Thyroid gland (tissue), 4 donors: ENCODE measurements around the gene PATJ. TPM values are rescaled to one million over a fixed set of nuclear protein-coding genes. Genes with fewer than 3 reads are reported as not detected.

Experiments
- DNase-seq, 2 donors: peaks; one replicate each; pipeline ENCODE4 v3.0.0-alpha.2; 2019
- H3K27ac ChIP-seq, 3 donors: fragments of 200-600 bp; sonication (generic); 1 replicate in 2 of 3; 2 replicates in 1 of 3; pipeline ENCODE4 v1.5.1; 2016 to 2019; ENCODE audit warnings: mild to moderate bottlenecking in 1 of 3, moderate library complexity in 1 of 3
- H3K27me3 ChIP-seq: fragments of 200-600 bp; sonication (generic); one replicate; pipeline ENCODE4 v1.5.1; 2019
- H3K36me3 ChIP-seq, 2 donors: fragments of 200-600 bp; sonication (generic); one replicate each; pipeline ENCODE4 v1.5.1; 2016 to 2019
- H3K4me1 ChIP-seq, 2 donors: fragments of 200-600 bp; sonication (generic); one replicate each; pipeline ENCODE4 v1.5.1; 2017 to 2019
- H3K4me3 ChIP-seq, 3 donors: fragments of 200-600 bp; sonication (generic); replicated peaks in 1 of 3; 1 replicate in 2 of 3; 2 replicates in 1 of 3; pipeline ENCODE4 v1.5.1; 2016; ENCODE audit warnings: mild to moderate bottlenecking in 1 of 3
- H3K9me3 ChIP-seq: fragments of 200-600 bp; sonication (generic); one replicate; pipeline ENCODE4 v1.5.1; 2017
- CTCF ChIP-seq, 6 experiments: fragments of 200-600 bp in 3 of 6; fragments of 450-650 bp in 3 of 6; sonication (generic) in 3 of 6; IDR thresholded peaks; one replicate each; pipeline ENCODE4 v1.5.1; 2016 to 2019; ENCODE audit warnings: antibody characterized with exemption in 6 of 6, mild to moderate bottlenecking in 2 of 6, inconsistent platforms in 1 of 6, moderate library complexity in 1 of 6
- POLR2A ChIP-seq, 2 donors: fragments of 450-650 bp; IDR thresholded peaks; one replicate each; pipeline ENCODE4 v1.6.1; 2017; ENCODE audit warnings: antibody characterized with exemption in 2 of 2, mild to moderate bottlenecking in 2 of 2, moderate library complexity in 1 of 2
- WGBS, 2 donors: methylation state at CpG; one replicate each; pipeline ENCODE4 v1.1.5; 2017; 5-methylcytosine and 5-hydroxymethylcytosine counted together
- intact Hi-C: fragments of 100-400 bp; cut with DNase I; formaldehyde crosslinking; loops from one replicate; pipeline ENCODE4 v1.15.1; 2023
- total RNA-seq, 4 donors: library from RNA; depleted of rRNA; stranded (reverse); fragments of >200 nt; gene quantifications; one replicate each; pipeline ENCODE4 v1.2.3, GENCODE V29; 2016

PATJ gene
- total RNA-seq, 4 donors from 2014 or later = 94.7 to 221 (median 119) TPM

- H3K27ac ChIP-seq = no peak overlapping the region
- 88 to 89% methylated on average over 2 of the region's 2 CpGs for WGBS, 2 donors
- no peak for TF ChIP-seq POLR2A (IDR thresholded peaks at IDR 0.05)
- no peak for TF ChIP-seq CTCF (IDR thresholded peaks at IDR 0.05)
- no peaks in the 10 kb centered on the region for H3K36me3 ChIP-seq
- no peak for DNase-seq
- intact Hi-C loops = no loop called here
- no peaks in the 10 kb centered on the region for H3K4me1 ChIP-seq
- H3K4me3 ChIP-seq = no peak overlapping the region
- H3K9me3 ChIP-seq = no peaks in the 10 kb centered on the region
- H3K27me3 ChIP-seq = no peaks in the 10 kb centered on the region
These were observed 315.5 kb downstream of the PATJ start for GRCh38 chr1:62057641-62058290.

GRCh38 chr1:62058956-62059355 lies 316.7 kb downstream of the PATJ start:
- no peaks in the 10 kb centered on the region for H3K36me3 ChIP-seq
- no peak for DNase-seq
- H3K27me3 ChIP-seq = no peaks in the 10 kb centered on the region
- no peaks in the 10 kb centered on the region for H3K4me1 ChIP-seq
- intact Hi-C loops = no loop called here
- TF ChIP-seq POLR2A (IDR thresholded peaks at IDR 0.05) (no peak), CTCF (IDR thresholded peaks at IDR 0.05) (no peak)
- 62 to 72% methylated on average over 3 of the region's 3 CpGs for WGBS, 2 donors
- no peak overlapping the region for H3K4me3 ChIP-seq
- no peak overlapping the region for H3K27ac ChIP-seq
- no peaks in the 10 kb centered on the region for H3K9me3 ChIP-seq

GRCh38 chr1:62062087-62062486 lies 319.8 kb downstream of the PATJ start:
- TF ChIP-seq POLR2A (IDR thresholded peaks at IDR 0.05) (no peak), CTCF (IDR thresholded peaks at IDR 0.05) (no peak)
- WGBS, 2 donors = 92 to 95% methylated on average over 1 of the region's 1 CpG
- no peak overlapping the region for H3K27ac ChIP-seq
- intact Hi-C loops = no loop called here
- no peaks in the 10 kb centered on the region for H3K27me3 ChIP-seq
- H3K4me3 ChIP-seq = no peak overlapping the region
- H3K9me3 ChIP-seq = no peaks in the 10 kb centered on the region
- no peak for DNase-seq
- H3K4me1 ChIP-seq = peaks cover 7% of the 10 kb centered on the region in 2 donors
- no peaks in the 10 kb centered on the region for H3K36me3 ChIP-seq

GRCh38 chr1:62064829-62065407 lies 322.6 kb downstream of the PATJ start:
- no peaks in the 10 kb centered on the region for H3K36me3 ChIP-seq
- DNase-seq = no peak
- peak overlapping the region in 2 of 3 donors; percentile 20 to 66 for H3K27ac ChIP-seq
- no peak overlapping the region for H3K4me3 ChIP-seq
- intact Hi-C loops = no loop called here
- no peaks in the 10 kb centered on the region for H3K27me3 ChIP-seq
- TF ChIP-seq POLR2A (IDR thresholded peaks at IDR 0.05) = no peak
- no peak for TF ChIP-seq CTCF (IDR thresholded peaks at IDR 0.05)
- H3K4me1 ChIP-seq = peaks cover 7% of the 10 kb centered on the region in 2 donors
- 57 to 72% methylated on average over 4 of the region's 4 CpGs for WGBS, 2 donors
- H3K9me3 ChIP-seq = no peaks in the 10 kb centered on the region

- intact Hi-C loops = no loop called here
- DNase-seq = no peak
- no peaks in the 10 kb centered on the region for H3K36me3 ChIP-seq
- no peak overlapping the region for H3K27ac ChIP-seq
- no peaks in the 10 kb centered on the region for H3K27me3 ChIP-seq
- 92 to 100% methylated on average over 2 of the region's 2 CpGs for WGBS, 2 donors
- H3K9me3 ChIP-seq = no peaks in the 10 kb centered on the region
- H3K4me3 ChIP-seq = no peak overlapping the region
- H3K4me1 ChIP-seq = peaks cover 7% of the 10 kb centered on the region in 2 donors
- no peak for TF ChIP-seq POLR2A (IDR thresholded peaks at IDR 0.05)
- TF ChIP-seq CTCF (IDR thresholded peaks at IDR 0.05) = no peak
These were observed 324.4 kb downstream of the PATJ start for GRCh38 chr1:62066713-62067112.
